ENCODE measurements around the gene CDKN3.

Gene CDKN3

GRCh38 chr14:54424479-54424901 is 27.7 kb downstream of the CDKN3 start:
- peaks cover 51% of the 10 kb centered on the region; the same call in 1 of the 2 replicates for H3K36me3 ChIP-seq (ENCODE audit: insufficient read depth, low read length)

GRCh38 chr14:54425068-54425467 is 28.3 kb downstream of the CDKN3 start:
- TF ChIP-seq CTCF (conservative IDR thresholded peaks at IDR 0.05; ENCODE audit: low read length) (no peak), EZH2phosphoT487 (IDR thresholded peaks at IDR 0.05; ENCODE audit: borderline replicate concordance) (no peak)
- Histone ChIP-seq H3K9me3 (ENCODE audit: insufficient read depth, low read depth, low read length) (no peaks in the 10 kb centered on the region), H3K9me2 (replicated peaks; ENCODE audit: low read depth, low read length) (no peaks in the 10 kb centered on the region), H3F3A (ENCODE audit: low read depth) (0 out of 2 replicates have a peak, but pooled peaks cover under 1% of the 10 kb centered on the region), H3K79me2 (ENCODE audit: insufficient read depth, low read length) (peaks cover 6% of the 10 kb centered on the region; the same call in 1 of the 2 replicates), H2AFZ (ENCODE audit: low read length) (no peak overlapping the region), H3K4me1 (ENCODE audit: insufficient read depth, low read length, poor library complexity, severe bottlenecking) (no peaks in the 10 kb centered on the region), H3K4me3 (ENCODE audit: low read length, poor library complexity, severe bottlenecking) (no peak overlapping the region), H4K20me1 (ENCODE audit: insufficient read depth, low read length, poor library complexity, severe bottlenecking) (no peaks in the 10 kb centered on the region), H3K36me3 (ENCODE audit: insufficient read depth, low read length) (peaks cover 57% of the 10 kb centered on the region; the same call in 1 of the 2 replicates), H3K27me3 (ENCODE audit: insufficient read depth, low read length, poor library complexity, severe bottlenecking) (no peaks in the 10 kb centered on the region), H3K4me2 (ENCODE audit: low read depth, low read length, poor library complexity, severe bottlenecking) (no peak overlapping the region), H3K9ac (ENCODE audit: low read depth, low read length, poor library complexity, severe bottlenecking) (no peak overlapping the region)

More at GRCh38 chr14:54424479-54424901, 27.7 kb downstream of the CDKN3 start:
- Histone ChIP-seq H2AFZ (ENCODE audit: low read length) (no peak overlapping the region), H3F3A (ENCODE audit: low read depth) (0 out of 2 replicates have a peak, but pooled peaks cover 6% of the 10 kb centered on the region), H3K27me3 (ENCODE audit: insufficient read depth, low read length, poor library complexity, severe bottlenecking) (no peaks in the 10 kb centered on the region), H3K9ac (ENCODE audit: low read depth, low read length, poor library complexity, severe bottlenecking) (no peak overlapping the region), H3K4me1 (ENCODE audit: insufficient read depth, low read length, poor library complexity, severe bottlenecking) (no peaks in the 10 kb centered on the region), H3K4me3 (ENCODE audit: low read length, poor library complexity, severe bottlenecking) (no peak overlapping the region), H3K4me2 (ENCODE audit: low read depth, low read length, poor library complexity, severe bottlenecking) (no peak overlapping the region), H3K9me2 (replicated peaks; ENCODE audit: low read depth, low read length) (no peaks in the 10 kb centered on the region), H3K79me2 (ENCODE audit: insufficient read depth, low read length) (no peaks in the 10 kb centered on the region; the same call in 1 of the 2 replicates), H3K9me3 (ENCODE audit: insufficient read depth, low read depth, low read length) (no peaks in the 10 kb centered on the region), H4K20me1 (ENCODE audit: insufficient read depth, low read length, poor library complexity, severe bottlenecking) (no peaks in the 10 kb centered on the region)
- TF ChIP-seq CTCF (conservative IDR thresholded peaks at IDR 0.05; ENCODE audit: low read length) = no peak
- no peak for TF ChIP-seq EZH2phosphoT487 (IDR thresholded peaks at IDR 0.05; ENCODE audit: borderline replicate concordance)

GRCh38 chr14:54425537-54426274 is 28.9 kb downstream of the CDKN3 start:
- Histone ChIP-seq H3F3A (ENCODE audit: low read depth) (no peaks in the 10 kb centered on the region), H4K20me1 (ENCODE audit: insufficient read depth, low read length, poor library complexity, severe bottlenecking) (no peaks in the 10 kb centered on the region), H3K9ac (ENCODE audit: low read depth, low read length, poor library complexity, severe bottlenecking) (no peak overlapping the region), H3K4me1 (ENCODE audit: insufficient read depth, low read length, poor library complexity, severe bottlenecking) (no peaks in the 10 kb centered on the region), H3K9me2 (replicated peaks; ENCODE audit: low read depth, low read length) (no peaks in the 10 kb centered on the region), H3K79me2 (ENCODE audit: insufficient read depth, low read length) (peaks cover 12% of the 10 kb centered on the region), H3K4me2 (ENCODE audit: low read depth, low read length, poor library complexity, severe bottlenecking) (no peak overlapping the region), H3K9me3 (ENCODE audit: insufficient read depth, low read depth, low read length) (no peaks in the 10 kb centered on the region), H2AFZ (ENCODE audit: low read length) (no peak overlapping the region), H3K4me3 (ENCODE audit: low read length, poor library complexity, severe bottlenecking) (no peak overlapping the region), H3K27me3 (ENCODE audit: insufficient read depth, low read length, poor library complexity, severe bottlenecking) (no peaks in the 10 kb centered on the region), H3K36me3 (ENCODE audit: insufficient read depth, low read length) (peaks cover 64% of the 10 kb centered on the region; the same call in 1 of the 2 replicates)
- no peak for TF ChIP-seq CTCF (conservative IDR thresholded peaks at IDR 0.05; ENCODE audit: low read length)
- TF ChIP-seq EZH2phosphoT487 (IDR thresholded peaks at IDR 0.05; ENCODE audit: borderline replicate concordance) = no peak

Measured in Loucy (cell line).